C1 segment of cervical spinal cord (tissue), 14 donors: ENCODE measurements around the gene CTLA4.

Experiments used
- DNase-seq, 14 donors: peaks; one replicate each; lab custom pipeline; 2025; lab: John Stamatoyannopoulos, UW

Gene CTLA4

DNA sequence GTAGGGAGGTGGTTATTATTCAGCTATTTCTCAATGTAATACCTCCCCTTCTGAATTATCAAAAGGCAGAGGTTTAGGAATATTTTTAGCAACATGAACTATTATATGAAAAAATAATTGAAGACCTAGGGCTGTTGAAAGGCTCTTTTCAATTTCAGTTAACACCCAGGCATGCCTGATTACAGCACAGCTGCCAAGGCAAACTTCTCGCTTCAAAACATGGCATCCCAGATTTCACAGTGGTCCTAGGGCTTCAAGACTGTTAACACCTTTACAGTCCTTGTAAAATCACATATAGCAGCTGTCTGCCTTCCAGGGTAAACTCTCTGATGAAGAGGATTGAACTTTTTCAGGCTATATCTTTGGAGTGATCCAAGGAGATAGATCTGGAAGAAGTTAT is 23.2 kb downstream of the CTLA4 start:
- DNase-seq, result no peak

DNA sequence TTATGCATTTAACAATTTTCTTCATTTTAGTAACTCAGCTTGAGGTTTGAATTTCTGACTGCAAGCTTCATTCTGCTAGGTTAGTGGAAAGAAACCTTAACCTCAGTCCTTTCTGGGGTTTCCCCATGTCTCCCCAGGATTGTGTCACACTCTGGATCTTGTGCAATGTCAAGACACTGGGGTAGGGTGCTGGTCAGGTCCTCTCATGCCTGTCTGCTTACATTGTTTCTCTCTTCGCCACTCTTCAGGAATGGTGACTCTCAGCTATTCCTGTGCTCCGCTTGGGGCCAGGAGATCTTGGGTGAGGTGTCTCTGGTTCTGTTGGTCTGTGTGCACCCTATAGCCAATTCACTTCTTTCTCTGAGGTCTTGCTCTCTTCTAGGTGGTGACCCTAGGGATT is 23.9 kb downstream of the CTLA4 start:
- DNase-seq, result peak in 1 of 14 donors; percentile 8

DNA sequence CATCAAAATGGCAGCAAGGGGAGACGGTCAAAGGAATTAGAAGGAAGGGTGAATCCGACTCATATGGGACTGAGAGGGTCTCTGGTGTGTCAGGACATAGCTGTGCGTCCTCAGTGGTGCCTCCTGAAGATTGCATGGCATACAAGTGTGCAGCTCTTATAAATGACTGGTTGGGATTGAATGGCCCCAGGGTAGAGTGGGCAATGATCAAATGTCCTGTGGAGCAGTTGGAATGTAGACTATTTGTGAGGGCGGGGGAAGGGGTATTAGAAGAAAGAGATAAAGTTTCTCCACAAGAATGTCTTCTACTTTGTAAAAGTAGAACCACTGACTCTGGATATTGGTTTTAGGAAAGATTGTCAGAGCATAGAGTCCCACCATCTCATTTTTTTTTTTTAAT is 24.6 kb downstream of the CTLA4 start:
- DNase-seq, result no peak

DNA sequence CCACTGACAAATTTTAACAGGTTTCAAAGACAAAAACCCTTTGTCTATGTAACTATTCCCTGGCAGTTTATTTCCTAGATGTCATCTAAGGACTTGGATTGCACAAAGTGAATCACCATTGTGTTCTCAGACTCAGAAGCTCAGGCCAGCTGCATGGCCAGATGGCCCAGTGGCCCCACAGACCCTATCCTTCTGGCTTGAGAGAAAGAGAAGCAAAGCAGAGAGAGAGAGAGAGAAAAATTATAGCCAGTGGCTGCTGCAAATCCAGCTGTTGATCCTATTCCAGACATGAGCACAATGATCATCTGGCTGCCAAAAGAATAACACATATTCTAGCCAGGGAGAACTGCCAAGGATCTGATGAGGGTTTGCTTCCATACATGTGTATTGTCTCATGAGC is 25.8 kb downstream of the CTLA4 start:
- DNase-seq, result peak in 9 of 14 donors; percentile 6 to 60 (median 29)

DNA sequence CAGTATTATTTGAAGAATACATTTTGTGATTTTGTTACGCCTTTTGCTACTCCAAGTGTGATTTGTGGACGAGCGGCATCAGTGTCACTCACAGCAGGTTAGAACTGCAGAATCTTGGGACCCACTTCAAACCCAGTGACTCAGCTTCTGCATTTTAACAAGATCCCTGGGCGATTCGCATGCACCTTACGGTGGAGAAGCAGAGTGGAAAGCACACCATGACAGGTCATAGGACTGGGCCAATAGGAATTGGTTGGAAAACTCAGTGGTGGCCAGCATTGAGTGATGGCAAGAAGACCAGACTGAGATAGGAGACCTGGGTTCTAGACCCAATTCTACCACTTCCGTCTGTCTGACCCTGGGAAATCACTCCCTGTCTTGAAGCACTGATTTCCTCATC is 26.3 kb downstream of the CTLA4 start:
- DNase-seq, result no peak

DNA sequence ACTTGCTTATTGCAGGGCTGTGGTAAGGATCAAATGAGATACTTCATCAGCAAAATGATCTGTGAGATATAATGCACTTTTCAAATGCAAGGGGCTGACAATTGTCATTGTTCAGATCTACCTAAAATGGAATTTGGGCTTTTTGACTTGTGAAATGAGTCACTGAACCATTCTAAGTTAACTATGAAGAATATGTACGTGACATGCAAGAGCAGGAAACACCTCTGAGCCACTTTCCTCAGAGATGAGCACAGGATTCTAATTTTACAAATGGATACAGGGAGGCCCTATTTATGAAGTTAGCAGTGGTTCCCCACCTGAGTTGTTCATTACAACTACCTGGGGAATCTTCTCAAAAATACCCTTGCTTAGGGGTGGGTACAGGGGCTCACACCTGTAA is 26.7 kb downstream of the CTLA4 start:
- no peak for DNase-seq

DNA sequence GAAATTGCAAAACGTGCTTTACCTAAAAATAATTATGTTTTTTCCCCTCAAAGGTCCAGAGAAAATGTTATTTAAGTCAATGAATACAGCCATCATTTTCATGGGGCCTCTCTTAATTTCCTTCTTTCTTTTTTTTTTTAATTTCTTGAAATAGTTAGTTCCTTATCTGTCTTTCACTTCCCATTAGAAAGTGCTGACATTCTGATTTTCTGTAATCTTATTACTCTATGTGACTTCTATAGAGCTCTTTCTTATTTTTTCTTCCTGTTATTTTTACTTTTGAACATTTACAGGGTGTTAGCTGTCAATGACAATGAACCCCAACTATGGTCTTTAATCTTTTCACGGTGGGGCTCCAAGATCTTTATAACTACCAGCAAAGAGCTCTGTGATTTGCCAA is 30.0 kb downstream of the CTLA4 start:
- no peak for DNase-seq

DNA sequence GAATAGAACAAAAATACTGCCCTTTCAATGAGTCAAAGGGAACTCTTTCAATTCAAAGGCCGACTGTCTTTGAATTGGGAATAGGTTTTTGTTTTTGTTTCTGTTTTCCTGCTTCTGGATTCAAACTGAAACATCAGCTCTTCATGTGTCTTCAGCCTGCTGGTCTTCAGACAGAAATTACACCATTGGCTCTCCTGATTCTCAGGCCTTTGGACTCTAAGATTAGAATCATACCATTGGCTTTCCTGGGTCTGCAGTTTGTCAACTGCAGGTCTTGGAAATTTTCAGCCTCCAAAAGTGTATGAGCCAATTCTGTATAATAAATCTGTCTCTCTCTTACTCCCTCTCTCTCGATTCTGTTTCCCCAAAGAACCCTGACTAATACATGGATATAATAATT is 31.1 kb downstream of the CTLA4 start:
- no peak for DNase-seq

DNA sequence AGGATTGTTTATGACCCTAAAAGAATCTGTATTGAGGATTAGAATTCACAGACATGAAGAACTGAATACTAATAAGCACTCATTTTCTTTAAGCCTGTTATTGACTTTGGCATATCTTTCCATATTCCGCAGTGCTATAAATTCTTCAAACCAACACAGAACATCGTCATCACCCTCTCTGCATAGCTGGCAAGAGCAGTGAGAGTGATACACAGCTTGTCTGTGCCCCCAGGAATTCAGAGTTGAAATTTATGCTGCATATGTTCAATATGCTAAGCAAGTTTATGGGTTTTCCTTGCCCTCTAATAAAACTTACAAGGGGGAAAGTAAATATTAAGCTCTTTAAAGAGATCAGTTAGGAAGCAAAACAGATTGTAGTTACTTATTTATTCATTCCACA is 32.7 kb downstream of the CTLA4 start:
- DNase-seq, result no peak

DNA sequence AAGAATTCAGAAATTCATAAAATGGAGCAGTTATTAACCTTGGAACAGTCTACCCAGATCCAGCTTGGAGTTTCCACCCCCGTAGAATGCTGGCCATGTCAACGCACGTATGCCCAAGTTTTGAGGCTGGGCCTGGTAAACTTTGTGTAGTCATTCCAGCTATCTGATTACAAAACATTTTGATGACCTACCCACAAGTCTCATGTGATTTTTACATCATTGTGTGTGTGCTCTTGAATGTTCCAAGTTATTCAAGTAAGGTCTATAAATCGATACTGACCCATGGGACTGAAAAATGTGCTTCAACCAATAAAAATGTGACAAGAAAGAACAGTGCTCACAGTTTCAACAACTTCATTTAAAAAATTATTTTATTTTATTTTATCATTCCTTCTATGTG is 36.5 kb downstream of the CTLA4 start:
- DNase-seq, result no peak

DNA sequence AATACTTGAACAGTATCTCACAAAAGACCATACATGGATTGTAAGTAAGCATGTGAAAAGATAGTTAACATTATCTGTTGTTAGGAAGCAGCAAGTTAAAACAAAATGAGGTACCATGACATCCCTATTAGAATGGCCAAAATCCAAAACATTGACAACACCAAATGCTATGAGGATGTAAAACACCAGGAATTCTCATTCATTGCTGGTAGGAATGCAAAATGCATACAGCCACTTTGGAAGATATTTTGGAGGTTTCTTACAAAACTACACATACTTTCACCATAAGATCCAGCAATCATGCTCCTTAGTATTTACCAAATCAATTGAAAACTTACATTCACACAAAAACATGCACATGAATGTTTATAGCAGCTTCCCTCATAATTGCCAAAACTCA is 38.1 kb downstream of the CTLA4 start:
- no peak for DNase-seq

DNA sequence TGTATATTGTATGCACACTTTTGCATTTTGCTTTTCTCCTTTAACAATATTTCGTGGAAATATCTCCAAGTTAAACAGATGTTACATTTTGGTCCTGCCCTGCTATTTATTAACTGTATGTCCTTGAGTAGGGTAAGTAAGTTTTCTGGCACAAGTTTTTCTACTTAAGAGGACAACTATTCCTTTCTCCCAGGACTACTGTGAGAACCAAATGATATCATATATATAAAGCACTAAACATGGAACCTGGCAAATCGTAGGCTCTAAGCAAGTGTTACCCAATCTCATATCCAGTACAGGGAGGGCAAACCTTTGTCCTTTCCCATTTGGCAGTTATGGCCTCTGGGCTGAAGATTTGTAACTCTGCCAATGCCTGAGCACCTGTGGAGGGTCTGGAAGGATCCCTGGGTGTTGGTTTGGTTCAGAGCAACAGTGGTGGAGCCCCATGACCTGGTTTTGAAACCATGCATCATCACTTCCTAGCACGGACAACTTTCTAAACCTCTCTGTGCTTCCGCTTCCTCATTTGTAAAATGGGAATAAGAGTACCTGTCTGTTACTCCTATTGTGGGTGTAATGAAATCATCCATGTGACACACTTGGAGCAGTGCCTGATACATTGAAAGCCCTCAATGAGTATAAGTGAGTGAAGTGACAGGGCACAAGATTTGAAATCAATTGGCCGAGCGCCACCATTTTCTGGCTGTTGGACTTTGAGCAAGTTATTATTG is 40.7 kb downstream of the CTLA4 start:
- no peak for DNase-seq

DNA sequence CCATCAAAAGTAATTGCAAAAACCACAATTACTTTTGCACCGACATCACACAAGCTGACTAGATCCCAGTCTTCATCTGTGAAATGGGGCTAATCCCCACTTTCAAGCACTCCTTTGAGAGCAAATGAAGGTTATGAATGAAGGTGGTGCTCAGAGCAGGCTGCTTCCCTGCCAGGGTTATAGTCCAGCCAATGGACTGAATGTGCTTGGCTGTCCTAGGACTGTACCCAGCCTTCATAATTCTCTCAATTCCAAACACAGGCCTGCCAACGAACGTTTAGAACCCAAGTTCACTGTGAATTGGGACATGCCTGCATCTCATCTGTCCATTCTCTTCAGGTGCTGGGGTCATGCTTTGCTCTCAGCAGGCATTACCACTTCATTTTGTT is 41.2 kb downstream of the CTLA4 start:
- no peak for DNase-seq

DNA sequence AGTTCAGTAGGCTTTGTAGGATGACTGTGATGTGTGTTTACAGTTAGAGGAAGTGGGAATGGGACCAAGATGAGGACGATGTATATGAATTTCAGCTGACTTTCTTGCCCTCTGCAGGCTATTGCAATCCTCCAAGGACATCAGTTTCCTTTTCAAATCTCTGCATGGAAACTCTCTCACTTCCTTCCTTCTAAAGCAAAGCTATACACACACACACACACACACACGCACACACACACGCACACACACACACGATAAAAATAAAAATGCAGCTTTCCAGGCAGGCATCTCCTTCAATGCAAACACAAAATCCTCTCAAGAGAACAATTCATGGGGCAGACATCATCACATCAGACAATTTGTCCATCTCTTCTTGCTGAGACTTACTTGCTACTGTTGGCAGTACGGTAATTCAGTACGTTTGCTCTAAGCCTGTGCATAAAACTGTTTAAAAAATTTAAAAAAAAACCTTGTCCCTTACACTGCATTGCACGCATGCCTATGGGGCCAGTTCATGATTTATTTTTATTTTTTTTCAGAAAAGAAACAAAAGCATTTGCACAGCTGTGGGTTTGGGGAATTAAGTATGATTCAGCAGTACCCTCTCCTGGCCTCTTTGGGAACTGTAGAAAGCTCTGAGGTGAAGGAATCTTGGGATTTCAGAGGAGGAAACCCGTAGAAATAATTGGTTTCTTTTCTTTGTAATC is 41.8 kb downstream of the CTLA4 start:
- DNase-seq, result peak in 6 of 14 donors; percentile 15 to 59 (median 28)

DNA sequence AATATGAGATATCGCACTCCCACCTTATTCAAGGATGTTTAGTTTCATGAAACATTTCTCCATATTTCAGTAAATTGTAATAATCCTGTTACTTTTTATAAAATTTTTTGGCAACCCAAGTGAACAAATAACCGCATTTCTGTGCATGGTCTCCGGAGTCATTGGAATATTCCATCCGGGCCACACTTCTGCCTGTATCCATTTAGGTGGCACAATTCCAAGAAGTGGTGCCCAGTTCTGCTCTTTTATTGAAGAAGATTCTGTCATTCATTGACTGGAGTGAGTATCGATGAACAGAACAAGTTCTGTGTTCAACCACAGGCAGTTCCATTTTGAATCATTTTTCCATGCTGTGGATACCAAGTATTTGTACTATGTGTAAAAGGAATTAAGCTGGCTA is 42.4 kb downstream of the CTLA4 start:
- DNase-seq, result no peak

DNA sequence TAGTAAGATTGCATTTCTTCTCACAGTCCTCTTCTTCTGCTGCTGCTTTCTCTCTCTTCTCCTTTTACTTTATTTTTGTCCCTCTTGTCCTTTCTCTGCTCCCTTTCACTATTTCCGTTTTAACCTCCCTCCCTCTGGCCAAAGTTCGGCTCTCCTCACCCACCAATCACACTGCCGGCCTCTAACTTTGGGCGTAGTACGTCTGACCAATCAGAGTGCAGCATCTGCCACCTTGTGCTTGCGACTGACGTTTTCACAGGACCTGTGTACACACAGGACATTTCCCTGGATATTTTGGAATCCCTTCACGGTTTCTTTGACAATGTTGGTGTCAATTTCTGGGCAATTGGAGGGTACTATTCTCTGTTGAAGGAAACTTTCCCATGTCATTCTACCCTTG is 46.4 kb downstream of the CTLA4 start:
- DNase-seq, result no peak

DNA sequence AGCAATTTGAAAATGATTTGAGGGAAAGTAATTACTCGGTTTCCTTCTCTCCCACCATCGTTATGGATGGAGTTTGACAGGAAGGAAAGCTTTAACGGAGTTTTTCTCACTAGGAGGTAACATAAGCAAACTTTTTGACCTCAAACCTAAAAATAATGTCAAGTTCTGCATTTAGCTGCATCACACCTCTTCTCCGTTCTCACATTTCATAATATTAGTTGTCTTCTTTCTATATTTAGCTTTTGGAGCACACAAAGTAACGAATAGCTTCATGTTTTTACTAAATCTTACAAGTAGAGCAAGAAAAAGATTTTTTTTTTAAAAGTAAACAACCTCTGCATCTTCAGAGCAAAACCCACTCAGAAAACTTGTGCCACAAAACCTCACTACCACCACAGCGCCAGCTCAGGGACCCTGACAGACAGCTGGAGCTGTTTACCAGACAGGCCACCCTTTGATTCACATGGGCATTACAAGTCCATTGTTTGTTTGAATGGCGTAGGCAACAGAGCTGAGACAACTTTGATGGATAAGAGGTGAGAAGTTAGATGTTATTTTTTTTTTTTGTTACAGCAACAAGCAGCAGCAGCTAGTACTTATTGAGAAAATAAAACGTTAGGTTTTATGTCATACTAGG is 47.1 kb downstream of the CTLA4 start:
- no peak for DNase-seq

DNA sequence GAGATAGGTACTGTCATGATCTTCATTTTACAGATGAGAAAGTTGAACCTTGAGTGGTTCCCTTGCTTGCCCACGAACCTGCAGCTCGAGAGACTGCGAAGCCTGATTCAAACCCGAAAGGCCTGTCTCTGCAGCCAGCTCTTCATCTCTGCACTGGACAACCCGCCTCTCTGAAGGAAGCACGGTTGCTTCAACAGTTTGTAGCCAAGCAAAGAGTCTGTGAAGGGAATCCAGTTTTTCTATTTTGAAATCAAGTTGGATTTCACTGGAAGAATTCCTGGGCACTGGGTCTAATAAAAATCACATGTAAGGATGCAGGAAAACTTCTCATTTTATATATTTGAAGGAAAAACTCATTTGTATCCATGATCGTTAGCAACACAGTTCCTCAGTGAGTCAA is 47.7 kb downstream of the CTLA4 start:
- no peak for DNase-seq

DNA sequence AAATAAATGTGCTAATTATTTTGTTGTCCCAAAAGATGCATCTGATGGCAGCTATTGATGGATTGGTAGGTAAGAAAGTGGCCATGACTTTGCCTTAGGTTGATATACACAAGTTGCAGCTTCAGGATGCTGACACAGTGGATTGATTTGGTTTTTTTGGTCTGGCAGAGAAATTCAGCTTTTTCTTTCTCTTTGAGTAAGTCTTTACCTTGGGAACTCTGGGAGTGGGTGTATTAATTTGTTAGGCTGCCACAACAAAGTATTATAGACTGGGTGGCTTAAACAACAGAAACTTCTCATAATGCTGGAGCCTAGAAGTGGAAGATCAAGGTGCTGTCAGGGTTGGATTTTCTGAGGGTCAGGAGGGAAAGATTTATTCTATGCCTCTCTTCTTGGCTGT is 49.2 kb downstream of the CTLA4 start:
- no peak for DNase-seq

DNA sequence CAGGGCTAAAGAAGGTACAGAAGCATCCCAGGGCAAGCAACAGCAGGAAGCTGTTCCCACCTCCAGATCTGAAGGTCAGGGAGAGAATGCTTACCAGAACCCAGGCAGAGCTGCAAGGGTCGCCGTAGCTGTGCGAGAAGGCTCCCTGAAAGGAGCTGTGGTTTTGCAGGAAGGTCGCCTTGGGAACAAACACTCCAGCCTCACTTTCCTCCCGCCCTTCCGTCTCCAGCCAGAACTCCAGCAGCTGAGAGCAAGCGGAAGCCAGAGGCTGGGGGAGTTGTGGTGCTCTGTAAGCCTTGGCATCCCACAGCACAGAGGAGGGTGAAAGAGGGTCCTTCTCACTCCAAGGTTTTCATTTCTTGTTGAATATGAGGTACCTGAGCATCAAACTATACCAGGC is 50.7 kb downstream of the CTLA4 start:
- DNase-seq, result no peak

DNA sequence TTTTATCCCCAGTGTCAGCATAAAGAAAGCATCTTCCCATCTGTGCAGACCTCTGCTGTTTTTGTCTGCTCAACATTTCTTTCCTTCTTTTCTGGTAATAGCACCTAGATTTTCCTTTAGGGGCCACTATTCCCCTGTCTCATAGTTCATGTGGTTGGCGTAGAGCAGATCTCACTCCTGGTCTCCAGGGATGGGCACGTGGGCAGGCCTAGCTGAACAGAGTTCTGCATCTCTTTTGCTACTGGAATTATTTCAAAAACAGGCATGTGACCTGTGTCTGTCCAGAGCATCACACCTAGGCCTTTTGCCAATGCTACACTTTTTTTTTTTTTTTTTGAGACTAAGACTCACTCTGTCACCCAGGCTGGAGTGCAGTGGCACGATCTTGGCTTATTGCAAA is 51.3 kb downstream of the CTLA4 start:
- no peak for DNase-seq
